ENCODE measurements around the gene CHID1. TPM values are rescaled to one million over a fixed set of nuclear protein-coding genes. Genes with fewer than 3 reads are reported as not detected.

CHID1 gene
- total and polyA plus RNA-seq, 2 of the 4 experiments (the other 2 are of a cell fraction) = 34.2 to 121 TPM

DNA sequence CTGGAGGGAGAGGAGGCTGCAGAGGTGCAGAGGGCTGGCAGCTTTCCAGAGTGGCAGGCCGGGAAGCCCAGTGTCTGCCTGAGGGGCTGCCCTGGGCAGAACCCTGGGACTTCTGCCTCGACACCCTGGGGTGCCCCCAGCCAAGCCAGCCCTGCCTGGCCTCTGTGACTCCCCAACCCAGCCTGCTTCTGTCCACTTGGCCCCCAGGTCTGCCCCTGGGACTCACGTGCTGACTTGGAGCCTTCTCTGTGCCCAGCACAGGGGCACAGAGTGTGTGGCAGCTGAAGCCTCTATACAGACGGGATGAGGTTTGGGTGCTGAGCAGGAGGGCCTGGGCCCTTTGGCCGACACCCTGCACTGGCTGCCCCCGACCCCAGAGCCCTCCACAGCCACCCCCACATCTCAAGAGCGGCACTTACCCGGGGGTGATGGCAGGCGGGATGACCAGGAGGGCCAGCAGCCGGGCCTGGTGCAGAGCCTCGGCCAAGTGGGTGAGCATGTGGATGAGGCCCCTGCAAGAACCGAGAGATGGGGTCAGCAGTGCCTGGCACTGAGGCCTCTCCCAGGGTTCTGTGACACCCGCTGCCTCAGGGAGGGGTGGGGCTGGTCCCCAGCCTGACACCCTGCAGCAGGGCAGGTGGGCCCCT is 17.5 kb downstream of the CHID1 start:
- dilution Hi-C loops (cut with HindIII; ENCODE audit: low sequenced_read_pairs, unreplicated experiment) = no loop called here
- BruUV-seq (replicated peaks) = no TSS peak
- CTCF ChIA-PET = no interaction called here

More for the DNA sequence above, 17.5 kb downstream of the CHID1 start:
- no peak overlapping the region for H4K8ac ChIP-seq (ENCODE audit: low read depth in 2 of 2, low read length in 2 of 2)
- no peak overlapping the region for H3K4ac ChIP-seq (ENCODE audit: low read depth, low read length)
- peaks cover 6% of the 10 kb centered on the region; the same call in 1 of the 2 replicates for H3K36me3 ChIP-seq (ENCODE audit: control insufficient read depth, insufficient read depth, low read length)
- H3K27ac ChIP-seq (ENCODE audit: insufficient read depth, low read length) = no peak overlapping the region
- H3K27me3 ChIP-seq (ENCODE audit: control insufficient read depth, insufficient read depth, low read length) = no peaks in the 10 kb centered on the region
- H3K23ac ChIP-seq (ENCODE audit: low read depth, low read length) = no peak overlapping the region
- H3K18ac ChIP-seq (ENCODE audit: low read depth, low read length) = no peak overlapping the region
- no peak overlapping the region for H2AK5ac ChIP-seq (ENCODE audit: low read depth, low read length)
- H3K4me2 ChIP-seq (ENCODE audit: low read depth, low read length) = no peak overlapping the region
- no peaks in the 10 kb centered on the region for H3K9me1 ChIP-seq (ENCODE audit: insufficient read depth, low read length)
- intact Hi-C loops (cut with micrococcal nuclease) (no loop called here), in situ Hi-C loops (cut with MboI; ENCODE audit: low sequenced_read_pairs) (no loop called here)
- DNase-seq (no peak), ATAC-seq (ENCODE audit: low read depth) (no peak)
- no peak overlapping the region for H2BK120ac ChIP-seq (ENCODE audit: low read depth, low read length)
- peaks cover 2% of the 10 kb centered on the region; the same call in 1 of the 2 replicates for H3K4me1 ChIP-seq (ENCODE audit: control insufficient read depth, insufficient read depth, low read length)
- H2AFZ ChIP-seq (replicated peaks; ENCODE audit: low read length, poor library complexity) = no peak overlapping the region
- H2BK20ac ChIP-seq (ENCODE audit: low read depth, low read length) = no peak overlapping the region
- H3K9me3 ChIP-seq (ENCODE audit: control insufficient read depth, insufficient read depth, low read length) = no peaks in the 10 kb centered on the region
- no peak overlapping the region for H3K4me3 ChIP-seq (ENCODE audit: insufficient read depth, low read depth, low read length)
- no peak overlapping the region for H3K9ac ChIP-seq (ENCODE audit: low read depth, low read length)
- H2BK5ac ChIP-seq (ENCODE audit: low read depth, low read length, poor library complexity, severe bottlenecking) = no peak overlapping the region
- no peak overlapping the region for H4K5ac ChIP-seq (ENCODE audit: low read depth, low read length)
- H2AK9ac ChIP-seq (replicated peaks; ENCODE audit: low read depth, low read length, poor library complexity) = no peak overlapping the region
- TF ChIP-seq MXI1 (IDR thresholded peaks at IDR 0.05; ENCODE audit: borderline replicate concordance, low read depth, low read length) (no peak), SMC3 (IDR thresholded peaks at IDR 0.05; ENCODE audit: low read depth, low read length) (no peak), RFX5 (IDR thresholded peaks at IDR 0.05; ENCODE audit: low read depth, low read length) (no peak), CHD1 (IDR thresholded peaks at IDR 0.05; ENCODE audit: low read depth, low read length) (no peak), FOS (IDR thresholded peaks at IDR 0.05; ENCODE audit: low read depth, low read length) (no peak), RCOR1 (IDR thresholded peaks at IDR 0.05; ENCODE audit: insufficient replicate concordance, low read length) (no peak), RAD21 (IDR thresholded peaks at IDR 0.05; ENCODE audit: low read length) (no peak), POLR2A (IDR thresholded peaks at IDR 0.05; ENCODE audit: low read depth, low read length) (no peak), NFE2L2 (IDR thresholded peaks at IDR 0.05; ENCODE audit: low read depth, low read length) (no peak), BHLHE40 (IDR thresholded peaks at IDR 0.05; ENCODE audit: low read depth, low read length) (no peak), CEBPB (IDR thresholded peaks at IDR 0.05; ENCODE audit: low read depth, low read length) (no peak), MAFK (IDR thresholded peaks at IDR 0.05; ENCODE audit: low read depth, low read length) (no peak), MAZ (IDR thresholded peaks at IDR 0.05; ENCODE audit: borderline replicate concordance, low read depth, low read length) (no peak)
- TF ChIP-seq, protein P1, sequence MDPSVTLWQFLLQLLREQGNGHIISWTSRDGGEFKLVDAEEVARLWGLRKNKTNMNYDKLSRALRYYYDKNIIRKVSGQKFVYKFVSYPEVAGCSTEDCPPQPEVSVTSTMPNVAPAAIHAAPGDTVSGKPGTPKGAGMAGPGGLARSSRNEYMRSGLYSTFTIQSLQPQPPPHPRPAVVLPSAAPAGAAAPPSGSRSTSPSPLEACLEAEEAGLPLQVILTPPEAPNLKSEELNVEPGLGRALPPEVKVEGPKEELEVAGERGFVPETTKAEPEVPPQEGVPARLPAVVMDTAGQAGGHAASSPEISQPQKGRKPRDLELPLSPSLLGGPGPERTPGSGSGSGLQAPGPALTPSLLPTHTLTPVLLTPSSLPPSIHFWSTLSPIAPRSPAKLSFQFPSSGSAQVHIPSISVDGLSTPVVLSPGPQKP (IDR thresholded peaks at IDR 0.05; ENCODE audit: borderline replicate concordance, low read depth, low read length) = no peak
- TF ChIP-seq, protein P2, sequence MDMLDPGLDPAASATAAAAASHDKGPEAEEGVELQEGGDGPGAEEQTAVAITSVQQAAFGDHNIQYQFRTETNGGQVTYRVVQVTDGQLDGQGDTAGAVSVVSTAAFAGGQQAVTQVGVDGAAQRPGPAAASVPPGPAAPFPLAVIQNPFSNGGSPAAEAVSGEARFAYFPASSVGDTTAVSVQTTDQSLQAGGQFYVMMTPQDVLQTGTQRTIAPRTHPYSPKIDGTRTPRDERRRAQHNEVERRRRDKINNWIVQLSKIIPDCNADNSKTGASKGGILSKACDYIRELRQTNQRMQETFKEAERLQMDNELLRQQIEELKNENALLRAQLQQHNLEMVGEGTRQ (IDR thresholded peaks at IDR 0.05; ENCODE audit: low read depth, low read length) = no peak
- TF ChIP-seq, protein P3, sequence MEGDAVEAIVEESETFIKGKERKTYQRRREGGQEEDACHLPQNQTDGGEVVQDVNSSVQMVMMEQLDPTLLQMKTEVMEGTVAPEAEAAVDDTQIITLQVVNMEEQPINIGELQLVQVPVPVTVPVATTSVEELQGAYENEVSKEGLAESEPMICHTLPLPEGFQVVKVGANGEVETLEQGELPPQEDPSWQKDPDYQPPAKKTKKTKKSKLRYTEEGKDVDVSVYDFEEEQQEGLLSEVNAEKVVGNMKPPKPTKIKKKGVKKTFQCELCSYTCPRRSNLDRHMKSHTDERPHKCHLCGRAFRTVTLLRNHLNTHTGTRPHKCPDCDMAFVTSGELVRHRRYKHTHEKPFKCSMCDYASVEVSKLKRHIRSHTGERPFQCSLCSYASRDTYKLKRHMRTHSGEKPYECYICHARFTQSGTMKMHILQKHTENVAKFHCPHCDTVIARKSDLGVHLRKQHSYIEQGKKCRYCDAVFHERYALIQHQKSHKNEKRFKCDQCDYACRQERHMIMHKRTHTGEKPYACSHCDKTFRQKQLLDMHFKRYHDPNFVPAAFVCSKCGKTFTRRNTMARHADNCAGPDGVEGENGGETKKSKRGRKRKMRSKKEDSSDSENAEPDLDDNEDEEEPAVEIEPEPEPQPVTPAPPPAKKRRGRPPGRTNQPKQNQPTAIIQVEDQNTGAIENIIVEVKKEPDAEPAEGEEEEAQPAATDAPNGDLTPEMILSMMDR (conservative IDR thresholded peaks at IDR 0.05; ENCODE audit: low read depth, low read length) = no peak
- no peak overlapping the region for H3K14ac ChIP-seq (replicated peaks; ENCODE audit: low read depth, low read length)
- H4K20me1 ChIP-seq (ENCODE audit: insufficient read depth, low read length) = peaks cover 3% of the 10 kb centered on the region; the same call in 1 of the 2 replicates
- POLR2A ChIA-PET (ENCODE audit: unreplicated experiment) = no interaction called here
- WGBS, 2 experiments (ENCODE audit: extremely low coverage in 2 of 2, insufficient read length in 1 of 2) = 95% methylated on average over 4 of the region's 13 CpGs; no CpG with 5 or more reads in 1 of the 2 experiments
- H3K79me1 ChIP-seq (ENCODE audit: low read depth in 1 of 2, low read length in 2 of 2) = no peaks in the 10 kb centered on the region
- H2BK15ac ChIP-seq (ENCODE audit: low read depth, low read length) = no peak overlapping the region
- no peak overlapping the region for H4K91ac ChIP-seq (ENCODE audit: insufficient read depth, low read depth, low read length)
- no peak overlapping the region for H3K56ac ChIP-seq (ENCODE audit: extremely low read depth, insufficient read depth, low read length)
